GM18498 (cell line): Measurements from ENCODE around the gene TRAF7.

Experiments used
- ATAC-seq: cut with Tn5 transposase; IDR thresholded peaks from one replicate; pipeline ENCODE4 v1.9.1; 2021; ENCODE audit warnings: mild to moderate bottlenecking, moderate library complexity; ENCODE audit not compliant: unreplicated experiment

TRAF7 gene

GRCh38 chr16:2212362-2213324 lies 57.1 kb downstream of the TRAF7 start:
- no peak for ATAC-seq

GRCh38 chr16:2213817-2214718 lies 58.5 kb downstream of the TRAF7 start:
- ATAC-seq: peak; percentile 4

- peak; percentile 83 for ATAC-seq
These were observed 59.1 kb downstream of the TRAF7 start, which contains the start of gene PGP for GRCh38 chr16:2214719-2214968. Gene PGP, minus strand, starts transcription at chr16:2214840. Its CDS starts 63 bp downstream, at chr16:2214777.

DNA sequence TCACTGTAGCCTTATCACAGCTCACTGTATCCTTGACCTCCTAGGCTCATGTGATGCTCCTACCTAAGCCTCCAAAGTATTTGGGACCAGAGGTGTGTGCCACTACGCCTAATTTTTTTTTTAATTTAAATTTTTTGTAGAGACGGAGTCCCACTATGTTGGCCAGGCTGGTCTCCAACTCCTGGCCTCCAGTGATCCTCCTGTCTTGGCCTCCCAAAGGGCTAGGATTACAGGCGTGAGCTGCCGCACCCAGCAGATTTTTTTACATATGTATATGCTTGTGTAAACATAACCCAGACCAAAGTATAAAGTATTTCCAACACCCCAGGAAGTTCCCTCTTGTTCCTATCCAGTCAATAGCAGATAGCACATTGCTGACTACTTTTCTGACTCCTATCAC lies 60.7 kb downstream of the TRAF7 start:
- no peak for ATAC-seq

DNA sequence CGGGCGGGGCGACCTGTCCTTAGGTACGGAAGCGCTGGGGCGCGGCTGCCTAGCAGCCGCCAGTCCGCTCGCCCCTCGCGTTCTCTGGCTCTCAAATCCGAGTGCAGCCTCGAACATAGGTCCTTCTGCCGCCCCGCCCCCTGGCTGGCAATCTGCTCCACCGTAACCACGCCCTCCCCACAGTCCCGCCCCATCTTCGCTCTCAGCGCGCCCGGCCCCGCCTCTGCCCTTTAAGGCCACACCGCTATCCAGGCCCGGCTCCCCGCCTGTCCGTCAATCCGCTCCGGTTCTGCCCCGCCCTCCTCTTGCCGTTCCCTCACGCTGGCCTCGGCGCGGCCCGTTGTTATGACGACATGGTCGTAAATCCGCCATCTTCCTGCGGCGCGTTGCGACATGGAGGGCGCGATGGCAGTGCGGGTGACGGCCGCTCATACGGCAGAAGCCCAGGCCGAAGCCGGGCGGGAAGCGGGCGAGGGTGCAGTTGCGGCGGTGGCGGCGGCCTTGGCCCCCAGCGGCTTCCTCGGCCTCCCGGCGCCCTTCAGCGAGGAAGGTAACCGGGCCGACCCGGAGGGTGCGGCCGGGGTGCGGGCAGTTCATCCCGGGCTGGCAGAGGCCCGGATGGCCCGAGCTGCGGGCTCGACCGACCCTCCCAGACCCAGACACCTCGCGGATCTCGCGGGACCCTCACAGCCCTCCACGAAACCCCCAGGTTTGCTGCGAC lies 67.8 kb downstream of the TRAF7 start, which contains the start of gene E4F1:
TSS of gene E4F1 (plus strand) at position 371 of the 721 bp plus-strand sequence. CDS start at position 394, 23 bp downstream.
- ATAC-seq: peak; percentile 96

DNA sequence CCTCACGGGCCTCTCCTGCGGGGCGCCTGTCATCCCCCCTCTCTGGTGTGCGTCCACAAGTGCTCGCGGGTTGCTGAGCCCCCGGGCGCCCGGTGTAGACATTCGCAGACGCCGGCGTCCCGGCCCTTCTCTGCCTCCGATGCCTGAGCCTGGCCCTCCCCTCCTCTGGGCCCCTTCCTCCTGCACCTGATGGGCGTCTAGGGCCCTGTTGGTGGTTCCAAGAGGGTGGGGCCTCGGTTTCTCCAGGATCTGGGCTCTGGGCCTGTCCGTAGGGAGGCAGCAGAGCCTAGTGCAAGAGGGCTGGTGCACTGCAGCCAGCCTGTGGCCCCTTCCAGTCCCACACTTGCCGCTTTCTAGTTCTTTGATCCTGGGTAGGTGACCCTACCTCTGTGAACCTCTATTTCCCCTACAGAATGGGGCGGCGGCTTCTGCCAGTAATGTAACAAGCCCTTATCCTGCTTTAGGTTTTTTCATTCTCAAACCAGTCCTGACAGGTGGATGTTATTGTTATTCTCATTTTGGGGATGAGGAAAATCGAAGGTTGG lies 68.4 kb downstream of the TRAF7 start:
- peak; percentile 14 for ATAC-seq

DNA sequence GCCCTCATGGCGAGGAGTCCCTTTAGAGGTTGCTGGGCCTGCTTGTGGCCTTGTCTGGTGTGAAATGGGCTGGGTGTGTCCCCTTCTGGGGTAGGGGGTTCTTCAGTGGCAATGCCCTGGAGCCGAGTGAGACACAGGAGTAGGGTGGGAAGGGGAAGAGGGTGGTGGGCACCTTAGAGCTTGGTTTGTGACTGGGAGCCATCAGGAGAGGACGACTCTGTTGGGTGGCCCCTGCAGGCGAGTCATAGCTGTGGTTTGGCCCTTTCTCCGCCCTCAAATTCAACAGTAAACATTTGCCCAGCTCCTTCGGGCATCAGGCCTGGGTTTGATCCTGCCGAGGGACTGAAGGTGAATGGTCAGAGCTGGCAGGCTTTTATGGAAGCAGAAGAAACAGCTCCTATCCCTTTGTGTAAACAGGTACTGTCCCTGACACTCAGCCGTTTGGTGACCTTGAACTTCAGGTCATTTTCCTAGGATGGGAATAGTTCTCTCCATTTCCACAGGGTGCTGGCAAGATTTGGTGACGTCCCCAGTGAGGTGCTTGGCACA lies 70.7 kb downstream of the TRAF7 start:
- no peak for ATAC-seq

- ATAC-seq: no peak
These were observed 71.3 kb downstream of the TRAF7 start for GRCh38 chr16:2226918-2227317.
